Activated CD8-positive, alpha-beta T cell treated with anti-CD3 and anti-CD28 coated beads, Interleukin-2, amount 10 ng/mL, durations not matched to agents 7 days and 5 days (primary cell): ENCODE measurements around the gene AGR3. TPM values are rescaled to one million over a fixed set of nuclear protein-coding genes. Genes with fewer than 3 reads are reported as not detected.

Experiments used
- ATAC-seq: fragments of 150-1000 bp; cut with Tn5 transposase; one replicate; pipeline ENCODE4 v1.10.0; 2021; ENCODE audit warnings: moderate library complexity
- CTCF ChIA-PET: fragments of 350-600 bp; sonication (Branson Sonifier 250); formaldehyde crosslinking; loops from one replicate; lab custom pipeline; 2021; ENCODE audit warnings: antibody characterized with exemption; lab: Charles Lee
- POLR2A ChIA-PET: fragments of 350-600 bp; sonication (Branson Sonifier 250); formaldehyde crosslinking; loops from one replicate; lab custom pipeline; 2021; ENCODE audit warnings: antibody characterized with exemption; lab: Charles Lee
- DNase-seq: peaks from one replicate; pipeline ENCODE4 v3.0.0-alpha.2; 2020
- H3K27ac Mint-ChIP-seq: one replicate; pipeline ENCODE4 v1.8.0; 2021; ENCODE audit warnings: mild to moderate bottlenecking, mixed read lengths
- H3K27me3 Mint-ChIP-seq: one replicate; pipeline ENCODE4 v1.8.0; 2021; ENCODE audit warnings: low read depth, mixed read lengths
- H3K36me3 Mint-ChIP-seq: one replicate; pipeline ENCODE4 v1.8.0; 2021; ENCODE audit warnings: low read depth, mixed read lengths
- H3K4me1 Mint-ChIP-seq: one replicate; pipeline ENCODE4 v1.8.0; 2021; ENCODE audit warnings: low read depth, mixed read lengths
- H3K4me3 Mint-ChIP-seq: one replicate; pipeline ENCODE4 v1.8.0; 2021; ENCODE audit warnings: mild to moderate bottlenecking, mixed read lengths
- H3K9me3 Mint-ChIP-seq: one replicate; pipeline ENCODE4 v1.8.0; 2022; ENCODE audit warnings: mixed read lengths; ENCODE audit not compliant: insufficient read depth
- total RNA-seq, 2 experiments: library from RNA; stranded (reverse); gene quantifications; one replicate each; pipeline ENCODE4 v1.2.3, GENCODE V29; 2021

The AGR3 gene
- total RNA-seq, 2 experiments from 2014 or later, result not detected

DNA sequence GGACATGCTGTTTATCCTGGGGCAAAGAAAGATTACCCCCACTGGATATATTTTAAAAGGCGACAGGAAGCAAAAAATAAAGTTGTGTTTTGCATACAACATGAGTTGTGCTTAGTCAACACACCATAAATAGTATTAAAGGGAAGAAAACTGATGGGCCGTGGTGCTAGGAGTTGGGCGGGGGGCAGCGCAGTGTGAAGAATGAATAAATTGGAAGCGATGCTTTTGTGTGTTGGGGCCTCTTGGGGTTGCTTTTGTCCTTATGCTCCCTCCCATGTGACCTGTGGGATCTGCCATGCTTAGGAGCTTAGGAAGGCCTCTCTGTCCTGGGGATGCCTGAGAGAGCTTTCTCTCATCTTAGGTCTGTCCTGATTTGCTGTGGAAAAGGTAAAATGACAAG is 35.0 kb upstream of the AGR3 start:
- CTCF ChIA-PET, result interaction anchor here (3.7 kb wide), 1 partner anchor 24 kb away, joined by 51 read pairs; no protein-coding TSS in a partner anchor
- Mint-ChIP-seq H3K4me3 (no peak overlapping the region), H3K4me1 (peaks cover 8% of the 10 kb centered on the region), H3K9me3 (no peaks in the 10 kb centered on the region), H3K27me3 (peaks cover 1% of the 10 kb centered on the region), H3K27ac (no peak overlapping the region), H3K36me3 (no peaks in the 10 kb centered on the region)
- ATAC-seq (no peak), DNase-seq (no peak)
- POLR2A ChIA-PET, result no interaction called here

DNA sequence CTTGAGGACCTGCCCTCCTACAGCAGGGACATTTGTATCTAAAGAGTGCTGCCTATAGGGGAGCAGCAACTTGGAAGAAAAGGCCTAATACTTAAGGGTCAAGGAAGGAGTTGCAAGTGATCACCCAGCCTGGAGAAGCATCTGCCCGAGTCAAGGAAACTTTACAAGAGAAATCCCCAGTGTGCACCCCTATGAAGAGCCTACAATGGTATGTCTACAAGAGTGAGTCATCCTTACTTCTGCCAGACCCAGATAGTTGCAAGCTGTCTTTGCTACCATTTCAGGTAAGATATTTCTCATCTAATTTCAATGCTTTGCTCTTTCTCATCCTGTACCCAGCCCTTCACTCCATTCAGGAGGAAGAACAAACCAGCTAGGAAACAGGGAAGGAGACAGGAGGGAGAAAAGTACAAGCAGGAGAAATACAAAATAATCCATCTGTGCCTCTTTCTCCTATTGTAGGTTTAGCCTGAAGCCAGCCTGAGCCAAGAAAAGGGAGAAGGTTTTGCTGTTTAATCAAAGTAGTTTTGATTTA is 34.4 kb upstream of the AGR3 start:
- DNase-seq (no peak), ATAC-seq (no peak)
- H3K27me3 Mint-ChIP-seq, result peaks cover 5% of the 10 kb centered on the region
- no peaks in the 10 kb centered on the region for H3K9me3 Mint-ChIP-seq
- POLR2A ChIA-PET, result no interaction called here
- H3K36me3 Mint-ChIP-seq, result no peaks in the 10 kb centered on the region
- H3K4me1 Mint-ChIP-seq, result peaks cover 8% of the 10 kb centered on the region
- no peak overlapping the region for H3K4me3 Mint-ChIP-seq
- no peak overlapping the region for H3K27ac Mint-ChIP-seq
- CTCF ChIA-PET, result interaction anchor here (0.7 to 3.7 kb wide), 2 partner anchors 10 to 24 kb away, joined by 3 to 51 read pairs; no protein-coding TSS in a partner anchor

DNA sequence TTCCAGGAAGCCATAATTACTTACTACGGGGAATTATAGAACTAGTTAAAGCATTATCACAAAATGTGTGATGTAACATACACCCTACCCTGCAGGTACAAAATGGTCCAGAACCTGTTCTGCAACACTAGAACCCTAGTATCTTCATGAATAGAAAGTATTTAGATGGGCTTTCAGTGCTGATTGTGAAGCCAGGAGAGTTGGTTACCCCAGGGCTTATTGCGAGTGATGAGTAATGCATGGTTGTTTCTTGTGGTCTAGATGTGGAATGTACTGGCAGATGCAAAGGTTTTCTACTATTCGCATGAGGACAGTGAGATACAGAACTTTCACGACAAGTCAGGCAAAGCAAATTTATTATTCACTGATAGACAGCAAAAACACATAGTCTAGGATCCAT is 33.6 kb upstream of the AGR3 start:
- POLR2A ChIA-PET, result no interaction called here
- H3K27me3 Mint-ChIP-seq, result peaks cover 12% of the 10 kb centered on the region
- no peak for ATAC-seq
- H3K4me3 Mint-ChIP-seq, result no peak overlapping the region
- no peak overlapping the region for H3K27ac Mint-ChIP-seq
- H3K9me3 Mint-ChIP-seq, result no peaks in the 10 kb centered on the region
- peaks cover 8% of the 10 kb centered on the region for H3K4me1 Mint-ChIP-seq
- DNase-seq, result no peak
- CTCF ChIA-PET, result interaction anchor here (0.7 to 3.7 kb wide), 2 partner anchors 11 to 23 kb away, joined by 3 to 51 read pairs; no protein-coding TSS in a partner anchor
- no peaks in the 10 kb centered on the region for H3K36me3 Mint-ChIP-seq

DNA sequence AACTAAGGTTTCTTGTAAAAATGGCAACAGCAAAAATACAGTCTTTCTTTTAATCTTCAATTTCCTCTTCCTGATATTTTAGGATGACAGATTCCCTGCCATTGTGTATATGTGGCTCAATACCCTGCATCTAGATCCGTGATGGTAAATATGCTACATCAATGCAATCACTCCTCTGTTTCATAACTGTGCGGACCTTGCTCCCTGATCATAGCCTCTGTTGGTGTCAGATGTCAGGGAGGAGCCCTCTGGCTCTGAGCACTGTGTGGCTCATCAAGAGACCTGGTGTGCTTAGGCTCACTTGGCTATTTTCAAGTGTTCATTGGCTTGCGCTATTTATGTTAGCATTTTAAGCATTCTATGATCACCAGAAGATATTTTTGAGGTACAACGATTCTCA is 33.0 kb upstream of the AGR3 start:
- ATAC-seq, result no peak
- Mint-ChIP-seq H3K36me3 (no peaks in the 10 kb centered on the region), H3K27ac (no peak overlapping the region)

DNA sequence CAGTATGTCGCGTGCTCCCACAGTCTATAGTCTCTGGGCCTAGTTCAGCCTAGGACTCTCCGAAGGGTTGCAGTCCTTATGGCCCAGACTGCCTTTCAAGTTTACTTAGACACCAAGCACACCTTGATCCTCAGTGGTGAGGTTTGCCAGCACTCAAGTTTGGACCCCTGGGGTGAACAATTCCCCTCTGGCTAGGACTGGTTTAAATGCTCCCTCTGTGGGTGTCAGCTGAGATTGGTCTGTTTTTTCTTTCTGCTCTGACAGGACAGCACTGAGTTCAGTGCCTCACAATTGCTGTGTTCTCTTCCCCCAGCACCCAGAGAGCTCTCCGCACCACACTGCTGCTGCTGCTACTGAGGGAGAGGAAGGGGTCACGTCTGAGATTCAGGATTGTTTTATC is 31.9 kb upstream of the AGR3 start:
- POLR2A ChIA-PET, result no interaction called here

More for the DNA sequence above, 33.0 kb upstream of the AGR3 start:
- H3K9me3 Mint-ChIP-seq, result no peaks in the 10 kb centered on the region
- H3K4me3 Mint-ChIP-seq, result no peak overlapping the region
- DNase-seq, result no peak
- CTCF ChIA-PET, result no interaction called here
- POLR2A ChIA-PET, result no interaction called here
- H3K27me3 Mint-ChIP-seq, result peaks cover 15% of the 10 kb centered on the region
- peaks cover 8% of the 10 kb centered on the region for H3K4me1 Mint-ChIP-seq

DNA sequence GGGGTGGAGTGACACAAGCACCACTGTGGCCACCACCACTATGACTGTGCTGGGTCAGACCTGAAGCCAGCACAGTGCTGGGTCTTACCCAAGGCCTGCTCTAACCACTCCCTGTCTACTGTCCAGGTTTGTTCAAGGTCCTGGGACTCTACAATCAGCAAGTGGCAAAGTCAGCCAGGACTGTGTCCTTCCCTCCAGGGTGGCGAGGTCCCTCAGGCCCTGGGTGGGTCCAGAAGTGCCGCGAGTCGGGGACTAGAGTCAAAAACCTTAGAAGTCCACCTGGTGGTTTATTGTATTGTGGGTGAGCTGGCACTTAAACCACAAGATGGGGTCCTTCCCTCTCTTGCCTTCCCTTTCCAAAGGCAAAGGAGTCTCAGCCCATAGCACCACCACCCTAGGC is 30.8 kb upstream of the AGR3 start:
- H3K27me3 Mint-ChIP-seq, result peaks cover 21% of the 10 kb centered on the region
- CTCF ChIA-PET, result interaction anchor here (1.4 kb wide), 1 partner anchor 21 kb away, joined by 4 read pairs; no protein-coding TSS in a partner anchor
- no peak overlapping the region for H3K27ac Mint-ChIP-seq
- no peak overlapping the region for H3K4me3 Mint-ChIP-seq
- no peaks in the 10 kb centered on the region for H3K9me3 Mint-ChIP-seq
- DNase-seq (no peak), ATAC-seq (no peak)
- peaks cover 8% of the 10 kb centered on the region for H3K4me1 Mint-ChIP-seq
- POLR2A ChIA-PET, result no interaction called here
- no peaks in the 10 kb centered on the region for H3K36me3 Mint-ChIP-seq

More for the DNA sequence above, 31.9 kb upstream of the AGR3 start:
- H3K36me3 Mint-ChIP-seq, result no peaks in the 10 kb centered on the region
- peaks cover 19% of the 10 kb centered on the region for H3K27me3 Mint-ChIP-seq
- H3K4me1 Mint-ChIP-seq, result peaks cover 8% of the 10 kb centered on the region
- ATAC-seq (no peak), DNase-seq (no peak)
- H3K9me3 Mint-ChIP-seq, result no peaks in the 10 kb centered on the region
- CTCF ChIA-PET, result interaction anchor here (1.4 kb wide), 1 partner anchor 22 kb away, joined by 4 read pairs; no protein-coding TSS in a partner anchor
- no peak overlapping the region for H3K27ac Mint-ChIP-seq
- H3K4me3 Mint-ChIP-seq, result no peak overlapping the region

DNA sequence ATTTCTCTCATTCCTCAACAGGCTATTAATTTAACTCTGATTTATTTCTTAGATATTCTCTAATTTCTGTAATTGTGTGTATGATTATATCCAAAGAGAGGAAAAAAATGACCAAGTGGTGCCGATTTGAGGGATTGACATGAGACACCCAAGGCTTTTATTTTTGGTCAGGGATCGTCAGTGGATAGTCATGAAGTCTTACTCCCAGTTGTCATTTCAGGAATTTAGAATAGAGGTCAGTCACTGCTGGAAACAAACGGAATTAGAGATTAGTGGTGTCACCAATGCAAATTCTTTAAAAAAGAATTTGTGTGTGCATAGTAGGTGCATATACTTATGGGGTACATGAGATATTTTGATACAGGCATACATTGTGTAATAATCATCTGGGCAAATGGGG is 26.8 kb upstream of the AGR3 start:
- no peaks in the 10 kb centered on the region for H3K9me3 Mint-ChIP-seq
- peaks cover 21% of the 10 kb centered on the region for H3K27me3 Mint-ChIP-seq
- no peak overlapping the region for H3K4me3 Mint-ChIP-seq
- no peak overlapping the region for H3K27ac Mint-ChIP-seq
- no peak for ATAC-seq
- ChIA-PET POLR2A (no interaction called here), CTCF (interaction anchor here (1.5 kb wide), 1 partner anchor 10 kb away, joined by 4 read pairs; no protein-coding TSS in a partner anchor)
- no peak for DNase-seq
- H3K4me1 Mint-ChIP-seq, result no peaks in the 10 kb centered on the region
- no peaks in the 10 kb centered on the region for H3K36me3 Mint-ChIP-seq

DNA sequence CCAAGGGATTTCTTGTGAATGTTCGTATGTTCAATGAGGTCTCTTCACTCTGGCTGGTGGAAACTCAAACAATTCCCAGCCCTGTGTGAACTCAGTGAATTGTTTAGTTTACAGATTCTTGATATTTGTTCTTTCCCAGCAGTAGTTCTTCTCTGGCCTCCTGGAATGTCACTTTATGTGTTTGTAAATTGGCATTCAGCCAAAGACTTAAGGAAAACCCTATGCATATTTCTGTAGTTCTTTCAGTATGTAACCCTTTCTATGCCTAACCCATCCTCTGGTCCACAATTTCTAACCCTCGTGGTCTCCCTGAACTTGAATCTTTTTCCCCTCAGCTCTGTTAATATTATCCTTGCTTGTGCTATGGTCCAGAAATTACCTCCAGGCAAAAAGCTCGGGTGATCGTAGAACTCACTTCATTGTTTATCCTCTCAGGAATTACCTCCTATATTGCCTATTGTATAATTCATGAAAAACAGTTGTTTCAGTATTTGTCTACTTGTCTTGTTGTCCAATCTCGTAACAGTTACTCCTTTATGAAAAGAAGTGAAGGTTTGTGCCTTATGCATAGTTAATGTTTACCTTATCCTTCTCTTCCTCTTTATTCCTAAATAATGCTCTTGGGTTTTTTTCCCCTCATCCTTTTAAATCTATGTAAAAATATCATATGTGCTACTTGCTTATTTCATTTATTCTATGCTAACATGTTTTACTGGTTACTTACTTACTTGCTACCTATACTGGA is 23.7 kb upstream of the AGR3 start:
- H3K27ac Mint-ChIP-seq, result no peak overlapping the region
- DNase-seq, result no peak
- peaks cover 10% of the 10 kb centered on the region for H3K27me3 Mint-ChIP-seq
- ChIA-PET CTCF (interaction anchor here (1.2 to 1.4 kb wide), 2 partner anchors 12 to 14 kb away, joined by 4 read pairs; no protein-coding TSS in a partner anchor), POLR2A (no interaction called here)
- no peaks in the 10 kb centered on the region for H3K36me3 Mint-ChIP-seq
- no peaks in the 10 kb centered on the region for H3K9me3 Mint-ChIP-seq
- no peaks in the 10 kb centered on the region for H3K4me1 Mint-ChIP-seq
- ATAC-seq, result no peak
- no peak overlapping the region for H3K4me3 Mint-ChIP-seq

DNA sequence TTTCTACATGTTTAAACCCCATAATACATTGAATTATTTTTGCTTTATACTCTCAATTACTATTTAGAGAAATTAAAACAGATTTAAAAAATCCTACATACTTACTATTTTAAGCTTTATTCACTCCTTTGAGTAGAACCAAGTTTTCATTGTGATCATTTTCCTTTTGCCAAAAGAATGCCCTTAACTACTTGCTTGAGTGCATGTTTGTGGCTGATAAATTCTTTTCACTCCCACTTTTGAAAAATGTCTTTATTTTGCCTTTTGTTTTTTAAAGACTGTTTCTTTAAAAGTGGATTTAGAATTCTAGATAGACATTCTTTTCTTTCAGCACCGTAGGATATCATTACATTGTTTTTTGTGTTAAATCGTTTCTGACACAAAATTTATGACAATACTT is 22.3 kb upstream of the AGR3 start:
- ATAC-seq, result no peak
- no peak for DNase-seq
- no peaks in the 10 kb centered on the region for H3K9me3 Mint-ChIP-seq
- no peaks in the 10 kb centered on the region for H3K36me3 Mint-ChIP-seq
- peaks cover 4% of the 10 kb centered on the region for H3K27me3 Mint-ChIP-seq
- H3K4me3 Mint-ChIP-seq, result no peak overlapping the region
- no peak overlapping the region for H3K27ac Mint-ChIP-seq
- H3K4me1 Mint-ChIP-seq, result no peaks in the 10 kb centered on the region
- ChIA-PET CTCF (no interaction called here), POLR2A (no interaction called here)

DNA sequence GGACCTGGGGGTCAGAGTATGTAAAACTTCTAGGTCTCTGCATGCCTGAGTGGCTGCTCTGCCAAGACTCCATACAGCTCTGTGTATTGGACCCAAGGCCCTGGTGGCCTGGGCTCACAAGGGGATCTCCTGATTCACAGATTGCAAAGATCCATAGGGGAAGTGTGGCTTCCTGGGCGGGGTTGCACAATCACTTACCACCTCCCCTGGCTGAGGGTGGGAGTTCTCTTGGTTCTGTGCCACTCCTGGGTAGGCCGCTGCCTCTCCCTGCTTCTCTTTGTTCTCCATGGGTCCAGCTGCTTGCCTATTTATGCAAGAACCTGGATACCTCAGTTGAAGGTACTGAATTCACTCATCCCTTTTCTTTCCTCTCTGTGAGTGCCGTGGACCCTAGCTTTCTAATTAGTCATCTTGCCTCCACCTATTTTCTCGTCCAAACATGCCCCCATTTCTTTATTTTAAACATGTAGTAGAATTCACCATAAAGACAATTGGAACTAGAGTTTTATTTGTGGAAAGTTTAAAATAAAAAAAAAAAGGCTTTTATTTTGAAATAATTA is 18.5 kb upstream of the AGR3 start:
- peaks cover 2% of the 10 kb centered on the region for H3K27me3 Mint-ChIP-seq
- no peak for DNase-seq
- no peaks in the 10 kb centered on the region for H3K9me3 Mint-ChIP-seq
- no peak for ATAC-seq
- H3K36me3 Mint-ChIP-seq, result no peaks in the 10 kb centered on the region
- ChIA-PET POLR2A (no interaction called here), CTCF (interaction anchor here (1.0 to 1.9 kb wide), 2 partner anchors 9 to 18 kb away, joined by 4 to 5 read pairs; no protein-coding TSS in a partner anchor)
- no peak overlapping the region for H3K27ac Mint-ChIP-seq
- H3K4me3 Mint-ChIP-seq, result no peak overlapping the region
- H3K4me1 Mint-ChIP-seq, result no peaks in the 10 kb centered on the region

DNA sequence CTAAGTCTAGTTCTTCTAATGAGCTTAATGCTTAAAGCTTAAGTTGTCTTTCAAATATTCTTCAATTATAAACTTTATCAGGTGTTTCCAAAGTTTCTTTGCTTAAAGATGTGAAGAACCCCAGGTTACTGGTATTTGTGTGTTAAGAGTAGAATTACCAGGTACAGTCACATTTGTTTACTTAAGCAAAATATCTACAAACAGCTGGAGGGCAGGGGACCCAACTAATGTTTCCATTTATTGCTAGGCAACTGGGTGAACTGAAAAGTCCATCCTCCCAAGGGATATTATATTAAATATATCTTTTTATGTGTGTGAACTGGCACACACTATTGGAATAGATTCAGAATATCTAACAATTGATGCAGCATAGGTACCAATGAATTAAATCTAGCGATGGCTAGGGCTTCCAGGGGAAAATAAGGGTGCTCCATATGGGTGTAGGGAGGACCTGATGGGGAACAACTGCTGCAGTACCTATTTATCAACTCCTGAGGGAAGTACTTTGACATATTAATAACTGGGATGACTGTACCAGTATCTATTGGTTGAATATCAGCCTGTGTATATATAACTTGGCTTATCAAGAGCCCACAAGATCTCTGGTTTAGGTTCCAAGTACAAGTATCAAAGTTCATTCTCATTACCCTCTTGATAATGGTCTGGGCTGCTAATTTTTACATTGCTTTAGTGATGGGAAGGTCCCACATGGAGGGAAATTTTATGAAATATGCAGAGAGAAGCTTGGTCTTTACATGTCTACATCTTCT is 10.3 kb upstream of the AGR3 start:
- DNase-seq, result no peak
- peaks cover 2% of the 10 kb centered on the region for H3K27me3 Mint-ChIP-seq
- H3K4me3 Mint-ChIP-seq, result no peak overlapping the region
- H3K36me3 Mint-ChIP-seq, result no peaks in the 10 kb centered on the region
- H3K4me1 Mint-ChIP-seq, result peaks cover 10% of the 10 kb centered on the region
- ChIA-PET POLR2A (no interaction called here), CTCF (interaction anchor here (1.0 to 4.3 kb wide), 11 partner anchors 8 to 788 kb away, joined by 3 to 51 read pairs (median 4); no protein-coding TSS in a partner anchor)
- ATAC-seq, result no peak
- no peaks in the 10 kb centered on the region for H3K9me3 Mint-ChIP-seq
- H3K27ac Mint-ChIP-seq, result no peak overlapping the region
